Breast epithelium (tissue), 3 donors: Measurements from ENCODE around the gene DNASE1L2.

Experiments
- CTCF ChIP-seq, 3 donors: fragments of 450-650 bp; IDR thresholded peaks; one replicate each; pipeline ENCODE4 v1.5.1; 2016 to 2017; ENCODE audit warnings: antibody characterized with exemption in 3 of 3, mild to moderate bottlenecking in 3 of 3, moderate library complexity in 3 of 3
- POLR2A ChIP-seq: fragments of 450-650 bp; IDR thresholded peaks from one replicate; pipeline ENCODE4 v1.6.1; 2016; ENCODE audit warnings: antibody characterized with exemption, mild to moderate bottlenecking, moderate library complexity
- POLR2AphosphoS5 ChIP-seq, 3 donors: sonication (generic); formaldehyde crosslinking; IDR thresholded peaks; one replicate each; pipeline ENCODE4 v1.6.1; 2017; ENCODE audit warnings: antibody characterized with exemption in 3 of 3

GRCh38 chr16:2278956-2279800, 42.9 kb downstream of the DNASE1L2 start:
- no peak for TF ChIP-seq CTCF (IDR thresholded peaks at IDR 0.05)
- TF ChIP-seq POLR2A, result no peak
- no peak for TF ChIP-seq POLR2AphosphoS5 (IDR thresholded peaks at IDR 0.05)
